ENCODE data around the gene CEP70. TPM values are rescaled to one million over a fixed set of nuclear protein-coding genes. Genes with fewer than 3 reads are reported as not detected.

Gene CEP70
- total RNA-seq, 1 donor from 2014 or later, result 101 TPM

DNA sequence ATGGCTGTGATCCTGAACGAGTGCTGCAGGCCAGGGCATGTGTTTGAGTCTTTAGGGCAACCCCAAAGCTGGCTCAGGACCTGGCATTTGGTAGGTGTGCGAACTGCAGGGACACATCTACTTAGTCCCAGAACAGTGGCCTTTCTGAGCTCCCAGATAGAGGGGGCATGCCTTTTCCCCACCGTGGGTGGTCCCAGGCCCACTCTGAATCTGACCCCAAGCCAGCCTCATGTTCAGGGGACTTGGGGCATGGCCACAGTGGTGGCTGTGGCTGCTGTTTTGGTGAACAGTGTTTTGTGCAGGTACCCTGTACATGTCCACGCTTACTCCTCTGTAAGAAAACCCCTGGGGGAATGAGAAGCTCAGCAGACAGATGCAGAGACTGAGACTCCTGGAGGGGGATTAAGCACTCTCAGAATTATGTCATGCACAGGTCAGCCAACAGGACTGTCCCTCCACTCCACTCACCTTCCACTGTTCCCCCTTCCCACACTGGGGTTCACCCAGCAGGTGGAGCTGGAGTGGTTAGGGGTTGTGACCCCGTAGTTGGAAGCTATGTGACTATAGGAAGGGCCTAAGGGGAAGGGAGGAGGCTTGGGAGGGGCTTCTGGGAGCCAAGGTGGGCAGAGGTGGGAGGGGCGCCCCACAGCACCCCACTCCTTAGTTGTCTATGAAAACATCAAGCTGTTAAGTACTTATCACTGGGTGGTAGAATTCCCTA, 143.2 kb downstream of the CEP70 start:
- DNase-seq (ENCODE audit: low spot score), result no peak
- Histone ChIP-seq H3K27me3 (no peaks in the 10 kb centered on the region), H3K4me3 (no peak overlapping the region), H3K4me2 (no peak overlapping the region), H3K79me2 (ENCODE audit: low read depth) (no peaks in the 10 kb centered on the region), H2AFZ (replicated peaks) (no peak overlapping the region), H3F3A (ENCODE audit: low read depth) (no peaks in the 10 kb centered on the region), H3K4me1 (no peaks in the 10 kb centered on the region), H3K27ac (no peak overlapping the region), H3K9ac (no peak overlapping the region), H3K9me3 (ENCODE audit: low read depth) (no peaks in the 10 kb centered on the region), H4K20me1 (ENCODE audit: low read depth) (no peaks in the 10 kb centered on the region), H3K36me3 (no peaks in the 10 kb centered on the region)
- H3K9me3 Mint-ChIP-seq, result no peaks in the 10 kb centered on the region
- H3K36me3 Mint-ChIP-seq, result no peaks in the 10 kb centered on the region
- no peak overlapping the region for H3K27ac Mint-ChIP-seq
- TF ChIP-seq EZH2phosphoT487 (IDR thresholded peaks at IDR 0.05), result no peak
- no peak for TF ChIP-seq EZH2 (IDR thresholded peaks at IDR 0.05)
- TF ChIP-seq, protein P1, sequence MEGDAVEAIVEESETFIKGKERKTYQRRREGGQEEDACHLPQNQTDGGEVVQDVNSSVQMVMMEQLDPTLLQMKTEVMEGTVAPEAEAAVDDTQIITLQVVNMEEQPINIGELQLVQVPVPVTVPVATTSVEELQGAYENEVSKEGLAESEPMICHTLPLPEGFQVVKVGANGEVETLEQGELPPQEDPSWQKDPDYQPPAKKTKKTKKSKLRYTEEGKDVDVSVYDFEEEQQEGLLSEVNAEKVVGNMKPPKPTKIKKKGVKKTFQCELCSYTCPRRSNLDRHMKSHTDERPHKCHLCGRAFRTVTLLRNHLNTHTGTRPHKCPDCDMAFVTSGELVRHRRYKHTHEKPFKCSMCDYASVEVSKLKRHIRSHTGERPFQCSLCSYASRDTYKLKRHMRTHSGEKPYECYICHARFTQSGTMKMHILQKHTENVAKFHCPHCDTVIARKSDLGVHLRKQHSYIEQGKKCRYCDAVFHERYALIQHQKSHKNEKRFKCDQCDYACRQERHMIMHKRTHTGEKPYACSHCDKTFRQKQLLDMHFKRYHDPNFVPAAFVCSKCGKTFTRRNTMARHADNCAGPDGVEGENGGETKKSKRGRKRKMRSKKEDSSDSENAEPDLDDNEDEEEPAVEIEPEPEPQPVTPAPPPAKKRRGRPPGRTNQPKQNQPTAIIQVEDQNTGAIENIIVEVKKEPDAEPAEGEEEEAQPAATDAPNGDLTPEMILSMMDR (IDR thresholded peaks at IDR 0.05), result no peak
- H3K4me3 Mint-ChIP-seq, result no peak overlapping the region
- no peaks in the 10 kb centered on the region for H3K4me1 Mint-ChIP-seq
- H3K27me3 Mint-ChIP-seq (ENCODE audit: insufficient read depth, low read depth), result peaks cover 9% of the 10 kb centered on the region

DNA sequence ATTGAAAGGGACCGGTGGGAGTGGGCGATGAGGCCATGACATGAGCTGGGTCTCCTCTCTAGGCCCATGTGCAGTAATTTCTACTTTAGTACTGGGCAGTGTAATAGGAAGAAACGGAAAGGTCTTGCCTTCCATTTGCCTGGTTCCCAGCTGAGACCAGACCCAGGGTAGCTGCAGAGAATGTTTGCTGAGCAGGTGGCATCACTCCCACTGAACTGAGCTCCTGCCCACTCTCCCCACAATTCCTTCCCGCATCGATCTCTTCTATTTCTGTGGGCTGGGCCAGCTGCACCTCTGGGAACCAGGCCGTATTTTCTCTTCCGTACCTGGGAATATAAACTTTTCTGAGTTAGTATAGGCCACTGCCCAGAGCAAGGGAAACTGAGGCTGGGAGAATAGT, 143.9 kb downstream of the CEP70 start:
- Histone ChIP-seq H3K27ac (no peak overlapping the region), H3K4me1 (no peaks in the 10 kb centered on the region), H4K20me1 (ENCODE audit: low read depth) (no peaks in the 10 kb centered on the region), H3K9ac (no peak overlapping the region), H3K9me3 (ENCODE audit: low read depth) (no peaks in the 10 kb centered on the region), H3K4me3 (no peak overlapping the region), H3F3A (ENCODE audit: low read depth) (no peaks in the 10 kb centered on the region), H3K4me2 (no peak overlapping the region), H3K27me3 (no peaks in the 10 kb centered on the region), H2AFZ (replicated peaks) (no peak overlapping the region), H3K79me2 (ENCODE audit: low read depth) (no peaks in the 10 kb centered on the region), H3K36me3 (no peaks in the 10 kb centered on the region)
- Mint-ChIP-seq H3K4me3 (no peak overlapping the region), H3K27me3 (ENCODE audit: insufficient read depth, low read depth) (peaks cover 7% of the 10 kb centered on the region), H3K4me1 (no peaks in the 10 kb centered on the region), H3K36me3 (no peaks in the 10 kb centered on the region), H3K9me3 (no peaks in the 10 kb centered on the region), H3K27ac (no peak overlapping the region)
- TF ChIP-seq EZH2phosphoT487 (IDR thresholded peaks at IDR 0.05) (no peak), EZH2 (IDR thresholded peaks at IDR 0.05) (no peak)
- TF ChIP-seq, protein P1 (IDR thresholded peaks at IDR 0.05), result no peak
- no peak for DNase-seq (ENCODE audit: low spot score)

DNA sequence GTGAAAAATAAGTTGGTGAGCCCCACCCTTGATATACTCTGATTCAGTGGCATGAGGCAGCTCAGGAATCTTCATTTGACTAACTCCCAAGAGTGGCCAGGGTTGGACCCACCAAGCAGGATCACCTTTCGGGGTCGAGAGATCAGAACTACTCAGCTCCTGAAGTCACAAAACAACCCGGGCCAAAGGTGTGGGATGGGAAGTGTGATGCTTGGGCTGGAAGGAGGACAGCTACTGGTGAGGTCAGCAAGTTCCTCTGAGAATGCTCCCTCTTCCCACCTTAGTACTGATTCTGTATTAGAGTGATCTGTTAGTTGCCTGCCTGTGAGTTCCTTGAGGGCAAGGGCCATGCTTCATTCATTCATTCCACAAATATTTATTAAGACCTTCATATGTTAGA, 144.6 kb downstream of the CEP70 start:
- no peak overlapping the region for H3K27ac ChIP-seq
- no peaks in the 10 kb centered on the region for H3K4me1 ChIP-seq
- Mint-ChIP-seq H3K9me3 (no peaks in the 10 kb centered on the region), H3K4me3 (no peak overlapping the region), H3K4me1 (no peaks in the 10 kb centered on the region), H3K27me3 (ENCODE audit: insufficient read depth, low read depth) (peaks cover 6% of the 10 kb centered on the region), H3K27ac (no peak overlapping the region), H3K36me3 (no peaks in the 10 kb centered on the region)
- H3K79me2 ChIP-seq (ENCODE audit: low read depth), result no peaks in the 10 kb centered on the region
- no peak overlapping the region for H3K9ac ChIP-seq
- H2AFZ ChIP-seq (replicated peaks), result no peak overlapping the region
- no peak for DNase-seq (ENCODE audit: low spot score)
- no peak overlapping the region for H3K4me3 ChIP-seq
- H3K9me3 ChIP-seq (ENCODE audit: low read depth), result no peaks in the 10 kb centered on the region
- H3F3A ChIP-seq (ENCODE audit: low read depth), result no peaks in the 10 kb centered on the region
- no peak overlapping the region for H3K4me2 ChIP-seq
- H3K36me3 ChIP-seq, result no peaks in the 10 kb centered on the region
- TF ChIP-seq EZH2 (IDR thresholded peaks at IDR 0.05) (no peak), EZH2phosphoT487 (IDR thresholded peaks at IDR 0.05) (no peak)
- TF ChIP-seq, protein P1 (IDR thresholded peaks at IDR 0.05), result no peak
- H4K20me1 ChIP-seq (ENCODE audit: low read depth), result no peaks in the 10 kb centered on the region
- no peaks in the 10 kb centered on the region for H3K27me3 ChIP-seq
